OCI-LY3 (cell line): ENCODE data around the gene SOX4.

Experiments
- CTCF ChIP-seq: fragments of 200-600, 300-600 bp; sonication (generic); IDR thresholded peaks from 2 replicates; pipeline ENCODE4 v1.5.1; 2014; ENCODE audit warnings: antibody characterized with exemption, low read length, low read depth
- EZH2phosphoT487 ChIP-seq: fragments of 200-600 bp; shearing (Covaris generic); IDR thresholded peaks from 2 replicates; pipeline ENCODE4 v1.6.1; 2018; ENCODE audit warnings: antibody characterized with exemption, mixed run types, low read depth

- no peak for TF ChIP-seq CTCF
- TF ChIP-seq EZH2phosphoT487: no peak
These were observed at the start of gene SOX4 for GRCh38 chr6:21593412-21593926.
